H1 (cell line): ENCODE measurements around the gene PTPA. TPM values are rescaled to one million over a fixed set of nuclear protein-coding genes. Genes with fewer than 3 reads are reported as not detected.

Source experiments
- CTCF ChIA-PET: fragments of 300-600 bp; sonication (Branson Sonifier 250); formaldehyde crosslinking; loops from one replicate; lab custom pipeline; 2021; ENCODE audit not compliant: partially characterized antibody; lab: Charles Lee
- POLR2A ChIA-PET: fragments of 300-600 bp; sonication (Branson Sonifier 250); formaldehyde crosslinking; loops from one replicate; lab custom pipeline; 2021; ENCODE audit warnings: inconsistent platforms; ENCODE audit not compliant: partially characterized antibody; lab: Charles Lee
- DNase-seq, 2 experiments: peaks; one replicate each; pipeline versions ENCODE4 v3.0.0 to v3.0.0-alpha.2; 2010 to 2022; ENCODE audit warnings: low spot score in 2 of 2, low read depth in 1 of 2, mixed read lengths in 1 of 2
- FAIRE-seq: peaks from 2 replicates; lab custom pipeline; 2011; peaks lifted over from hg19 to GRCh38; lab: Jason Lieb, UNC
- H2AFZ ChIP-seq: 2 replicates; pipeline ENCODE4 v1.8.1; 2012; ENCODE audit warnings: low read length, inconsistent platforms
- H2AK5ac ChIP-seq: 2 replicates; pipeline ENCODE4 v1.6.1; 2013; ENCODE audit warnings: low read depth, low read length
- H2BK120ac ChIP-seq: replicated peaks from 2 replicates; pipeline ENCODE3; 2013; ENCODE audit warnings: low read depth, low read length, inconsistent platforms
- H2BK12ac ChIP-seq: 2 replicates; pipeline ENCODE4 v1.6.1; 2013; ENCODE audit warnings: low read depth, low read length
- H2BK15ac ChIP-seq: 2 replicates; pipeline ENCODE4 v1.6.1; 2013; ENCODE audit warnings: low read length
- H2BK20ac ChIP-seq: 2 replicates; pipeline ENCODE4 v1.6.1; 2013; ENCODE audit warnings: low read length
- H2BK5ac ChIP-seq: 2 replicates; pipeline ENCODE4 v1.6.1; 2013; ENCODE audit warnings: low read depth, low read length
- H3K14ac ChIP-seq: 2 replicates; pipeline ENCODE4 v1.6.1; 2013; ENCODE audit warnings: inconsistent platforms; ENCODE audit not compliant: insufficient read length
- H3K18ac ChIP-seq: 2 replicates; pipeline ENCODE4 v1.6.1; 2013; ENCODE audit warnings: low read length; ENCODE audit errors: extremely low read depth
- H3K23ac ChIP-seq: 2 replicates; pipeline ENCODE4 v1.6.1; 2013; ENCODE audit warnings: inconsistent platforms; ENCODE audit not compliant: insufficient read length
- H3K23me2 ChIP-seq: 2 replicates; pipeline ENCODE4 v1.6.1; 2013; ENCODE audit warnings: low read depth, low read length
- H3K27ac ChIP-seq: 2 replicates; pipeline ENCODE4 v1.6.1; 2011; ENCODE audit warnings: low read depth, low read length, inconsistent platforms
- H3K27me3 ChIP-seq, 4 experiments: replicated peaks in 1 of 4; 1 replicate in 1 of 4; 2 replicates in 3 of 4; pipeline versions ENCODE4 v1.6.1 to v1.8.1; 2011 to 2013; ENCODE audit warnings: low read length in 3 of 4, mild to moderate bottlenecking in 3 of 4, inconsistent platforms in 2 of 4, mixed read lengths in 2 of 4, moderate library complexity in 1 of 4; ENCODE audit not compliant: control insufficient read depth in 3 of 4, insufficient read depth in 3 of 4; ENCODE audit errors: extremely low read depth in 1 of 4
- H3K36me3 ChIP-seq, 4 experiments: 2 replicates each; pipeline versions ENCODE4 v1.6.1 to v1.8.1; 2011 to 2013; ENCODE audit warnings: mild to moderate bottlenecking in 4 of 4, low read length in 3 of 4, moderate library complexity in 2 of 4, control low read depth in 1 of 4, inconsistent platforms in 1 of 4; ENCODE audit not compliant: insufficient read depth in 4 of 4, control insufficient read depth in 2 of 4
- H3K4ac ChIP-seq: replicated peaks from 2 replicates; pipeline ENCODE3; 2013; ENCODE audit warnings: low read length, low read depth, mixed read lengths, inconsistent platforms; ENCODE audit not compliant: insufficient read length
- H3K4me1 ChIP-seq, 4 experiments: replicated peaks in 1 of 4; 1 replicate in 1 of 4; 2 replicates in 3 of 4; pipeline versions ENCODE4 v1.6.1 to v1.8.1; 2011 to 2013; ENCODE audit warnings: low read length in 3 of 4, inconsistent platforms in 2 of 4, mixed read lengths in 1 of 4; ENCODE audit not compliant: insufficient read depth in 4 of 4, control insufficient read depth in 3 of 4
- H3K4me2 ChIP-seq, 2 experiments: 2 replicates each; pipeline versions ENCODE4 v1.6.1 to v1.8.1; 2011 to 2013; ENCODE audit warnings: low read depth in 2 of 2, low read length in 2 of 2, control low read depth in 1 of 2, inconsistent platforms in 1 of 2, mild to moderate bottlenecking in 1 of 2; ENCODE audit not compliant: insufficient read depth in 1 of 2
- H3K4me3 ChIP-seq, 4 experiments: fragments of 200-600, 300-600 bp in 1 of 4; sonication (generic), shearing (Covaris generic), sonication (Bioruptor Twin) in 1 of 4; 2 replicates each; pipeline versions ENCODE4 v1.5.1 to v1.8.1; 2011 to 2016; ENCODE audit warnings: low read length in 4 of 4, low read depth in 3 of 4, control low read depth in 2 of 4, inconsistent platforms in 2 of 4, mild to moderate bottlenecking in 2 of 4, mixed read lengths in 1 of 4, moderate library complexity in 1 of 4; ENCODE audit not compliant: insufficient read depth in 2 of 4; ENCODE audit errors: extremely low read depth in 1 of 4
- H3K56ac ChIP-seq: replicated peaks from 2 replicates; pipeline ENCODE3; 2013; ENCODE audit warnings: low read depth, mild to moderate bottlenecking, mixed read lengths, low read length, inconsistent platforms; ENCODE audit not compliant: insufficient read length
- H3K79me1 ChIP-seq: 2 replicates; pipeline ENCODE4 v1.6.1; 2013; ENCODE audit warnings: low read depth, low read length, control low read depth
- H3K79me2 ChIP-seq, 2 experiments: 2 replicates each; pipeline versions ENCODE4 v1.6.1 to v1.8.1; 2012 to 2013; ENCODE audit warnings: low read length in 2 of 2, mild to moderate bottlenecking in 2 of 2, inconsistent platforms in 1 of 2; ENCODE audit not compliant: insufficient read depth in 2 of 2, control insufficient read depth in 1 of 2
- H3K9ac ChIP-seq, 4 experiments: replicated peaks in 1 of 4; 1 replicate in 1 of 4; 2 replicates in 3 of 4; pipeline versions ENCODE4 v1.6.1 to v1.8.1; 2011 to 2013; ENCODE audit warnings: low read depth in 3 of 4, low read length in 3 of 4, control low read depth in 2 of 4, mild to moderate bottlenecking in 2 of 4, moderate library complexity in 2 of 4, inconsistent platforms in 1 of 4; ENCODE audit errors: extremely low read depth in 1 of 4
- H3K9me3 ChIP-seq, 2 experiments: 2 replicates each; pipeline versions ENCODE4 v1.6.1 to v1.8.1; 2012 to 2013; ENCODE audit warnings: mild to moderate bottlenecking in 2 of 2, moderate library complexity in 2 of 2, control low read depth in 1 of 2, inconsistent platforms in 1 of 2, low read depth in 1 of 2, low read length in 1 of 2, mixed read lengths in 1 of 2; ENCODE audit not compliant: insufficient read depth in 2 of 2
- H4K20me1 ChIP-seq, 2 experiments: replicated peaks in 1 of 2; 2 replicates each; pipeline versions ENCODE3 to v1.8.1; 2011 to 2013; ENCODE audit warnings: inconsistent platforms in 2 of 2, low read length in 2 of 2, mild to moderate bottlenecking in 1 of 2; ENCODE audit not compliant: insufficient read depth in 2 of 2, control insufficient read depth in 1 of 2
- H4K5ac ChIP-seq: 2 replicates; pipeline ENCODE4 v1.6.1; 2013; ENCODE audit warnings: low read length, low read depth, mixed read lengths, inconsistent platforms; ENCODE audit not compliant: insufficient read length
- H4K8ac ChIP-seq: 2 replicates; pipeline ENCODE4 v1.8.0; 2013; ENCODE audit warnings: mild to moderate bottlenecking, moderate library complexity, low read length, inconsistent platforms; ENCODE audit not compliant: insufficient read depth; ENCODE audit errors: extremely low read depth
- H4K91ac ChIP-seq: replicated peaks from 2 replicates; pipeline ENCODE3; 2013; ENCODE audit warnings: low read length, mixed read lengths, inconsistent platforms; ENCODE audit not compliant: insufficient read length
- BACH1 ChIP-seq: IDR thresholded peaks from 2 replicates; pipeline ENCODE4 v1.6.1; 2012; ENCODE audit warnings: low read length, improper control_type of control experiment
- BRCA1 ChIP-seq: IDR thresholded peaks from 2 replicates; pipeline ENCODE4 v1.6.1; 2012; ENCODE audit warnings: low read depth, low read length, improper control_type of control experiment
- EZH2 ChIP-seq: fragments of 200-600 bp; sonication (generic); IDR thresholded peaks from 2 replicates; pipeline ENCODE4 v1.7.1; 2012; ENCODE audit warnings: low read depth, mild to moderate bottlenecking, moderate library complexity, low read length, inconsistent platforms; ENCODE audit not compliant: severe bottlenecking
- JUN ChIP-seq: IDR thresholded peaks from 2 replicates; pipeline ENCODE4 v1.6.1; 2011; ENCODE audit warnings: low read depth, mild to moderate bottlenecking, improper control_type of control experiment, low read length
- JUND ChIP-seq: IDR thresholded peaks from 2 replicates; pipeline ENCODE4 v1.6.1; 2011; ENCODE audit warnings: mild to moderate bottlenecking, improper control_type of control experiment, low read length
- MAX ChIP-seq: IDR thresholded peaks from 2 replicates; pipeline ENCODE4 v1.6.1; 2012; ENCODE audit warnings: inconsistent platforms
- POLR2AphosphoS5 ChIP-seq: IDR thresholded peaks from 2 replicates; pipeline ENCODE4 v1.6.1; 2011; ENCODE audit warnings: low read depth, low read length
- RAD21 ChIP-seq, 2 experiments: IDR thresholded peaks in 1 of 2; conservative IDR thresholded peaks in 1 of 2; 2 replicates each; pipeline ENCODE4 v1.6.1; 2011; ENCODE audit warnings: low read depth in 2 of 2, low read length in 2 of 2, improper control_type of control experiment in 1 of 2, inconsistent platforms in 1 of 2, mild to moderate bottlenecking in 1 of 2, moderate library complexity in 1 of 2
- RNF2 ChIP-seq: fragments of 200-900, 300-1000 bp; sonication (generic); IDR thresholded peaks from 2 replicates; pipeline ENCODE4 v1.7.1; 2016; ENCODE audit warnings: borderline replicate concordance, low read depth, mild to moderate bottlenecking, antibody characterized with exemption, low read length; ENCODE audit not compliant: poor library complexity, severe bottlenecking; ENCODE audit errors: missing control alignments
- SIN3A ChIP-seq, 2 experiments: IDR thresholded peaks in 1 of 2; conservative IDR thresholded peaks in 1 of 2; 2 replicates each; pipeline ENCODE4 v1.6.1; 2011 to 2012; ENCODE audit warnings: low read length in 2 of 2, improper control_type of control experiment in 1 of 2, low read depth in 1 of 2, mild to moderate bottlenecking in 1 of 2
- TBP ChIP-seq: IDR thresholded peaks from 2 replicates; pipeline ENCODE4 v1.6.1; 2011; ENCODE audit warnings: low read depth, low read length, improper control_type of control experiment
- ZNF274 ChIP-seq: IDR thresholded peaks from 2 replicates; pipeline ENCODE4 v1.7.0; 2012; ENCODE audit warnings: low read length, borderline replicate concordance; ENCODE audit errors: extremely low read depth
- WGBS, 2 experiments: shearing (Covaris generic) in 1 of 2; methylation state at CpG; one replicate each; pipeline versions ENCODE4 v1.1.6 to v1.1.7; 2013 to 2015; ENCODE audit warnings: low lambda C conversion rate in 2 of 2, mixed read lengths in 2 of 2, inconsistent platforms in 1 of 2, low coverage in 1 of 2, missing lambda C conversion rate in 1 of 2; ENCODE audit not compliant: insufficient replicate concordance in 2 of 2, insufficient coverage in 1 of 2, insufficient read length in 1 of 2; ENCODE audit errors: extremely low coverage in 1 of 2, missing lambda C conversion rate in 1 of 2; 5-methylcytosine and 5-hydroxymethylcytosine counted together
- polyA plus RNA-seq, 7 experiments: library from polyadenylated mRNA; depleted of rRNA in 3 of 7; stranded (reverse) in 5 of 7; unstranded in 2 of 7; fragments of >200 nt in 5 of 7; fragments of 200-250 nt in 2 of 7; gene quantifications; 1 replicate in 5 of 7; 2 replicates in 1 of 7; 4 replicates in 1 of 7; pipeline versions ENCODE4 v1.2.1 to v1.2.3, GENCODE V29; 2011 to 2013; ENCODE audit warnings: missing spikeins in 2 of 7, mixed read lengths in 2 of 7
- total RNA-seq: library from RNA; stranded (reverse); fragmentation: NEBNext Ultra II Directional; extraction: Animal tissue kit (Norgen Biotek cat#: 25700); gene quantifications from 2 replicates; pipeline ENCODE4 v1.2.1, GENCODE V29; 2021

PTPA gene
- total and polyA plus RNA-seq, 2 of the 8 experiments (the other 6 are each of a cell fraction or from before 2014, with no cell fraction given): 114 to 145 TPM

GRCh38 chr9:129125478-129125877 is 14.3 kb downstream of the PTPA start:
- Histone ChIP-seq H3K36me3 (peaks cover 12 to 51% (median 23%) of the 10 kb centered on the region in 4 experiments; a peak in 6 of 8 replicates), H3K79me1 (peaks cover 15% of the 10 kb centered on the region), H3K23ac (no peak overlapping the region), H3K4me2 (no peak overlapping the region; a peak in 1 of 4 replicates), H2BK120ac (no peak overlapping the region), H3K27ac (no peak overlapping the region), H4K20me1 (peaks cover 0 to 4% of the 10 kb centered on the region in 2 experiments), H3K18ac (no peak overlapping the region), H2BK5ac (no peak overlapping the region), H3K4me3 (no peak overlapping the region), H3K9ac (no peak overlapping the region), H2BK12ac (no peak overlapping the region), H3K23me2 (no peaks in the 10 kb centered on the region), H3K56ac (no peak overlapping the region), H3K9me3 (no peaks in the 10 kb centered on the region), H2BK15ac (no peak overlapping the region), H3K4me1 (peaks cover 9 to 18% (median 12%) of the 10 kb centered on the region in 4 experiments), H4K8ac (no peak overlapping the region), H3K79me2 (peaks cover 3 to 26% of the 10 kb centered on the region in 2 experiments; a peak in 2 of 4 replicates), H4K91ac (no peak overlapping the region), H2AFZ (no peak overlapping the region), H2AK5ac (no peak overlapping the region), H2BK20ac (no peak overlapping the region), H4K5ac (no peak overlapping the region), H3K27me3 (no peaks in the 10 kb centered on the region), H3K14ac (no peak overlapping the region), H3K4ac (no peak overlapping the region)
- CTCF ChIA-PET: interaction anchor here (0.6 to 12.2 kb wide), 7 partner anchors 8 to 517 kb away, joined by 3 to 169 read pairs (median 3); no protein-coding TSS in a partner anchor
- POLR2A ChIA-PET: interaction anchor here (0.6 to 2.0 kb wide), 5 partner anchors 13 to 157 kb away, joined by 3 to 8 read pairs (median 4); partner anchors contain the start of gene IER5L
- TF ChIP-seq RAD21 (IDR thresholded peaks at IDR 0.05 in 1 of 2, conservative IDR thresholded peaks at IDR 0.05 in 1 of 2; ENCODE audit: low read depth in 2 of 2, low read length in 2 of 2) (no peak), TBP (no peak), SIN3A (conservative IDR thresholded peaks at IDR 0.05 in 1 of 2, IDR thresholded peaks at IDR 0.05 in 1 of 2; ENCODE audit: low read depth in 1 of 2, low read length in 2 of 2) (no peak), JUN (no peak), RNF2 (no peak), EZH2 (no peak), JUND (no peak), MAX (no peak), BACH1 (no peak), POLR2AphosphoS5 (no peak), ZNF274 (no peak), BRCA1 (no peak)
- DNase-seq (no peak), FAIRE-seq (no peak)
- 91% methylated on average over 8 of the region's 8 CpGs; no CpG with 5 or more reads in 1 of the 2 experiments for WGBS, 2 experiments
